RKO (cell line): ENCODE data around the gene RNF115.
"Not testable (repeated sequence)": the region's sequence is repeated elsewhere in the genome, so short reads cannot be mapped to it uniquely, and the experiment has no call there.

Experiments used
- DNase-seq: peaks from one replicate; pipeline ENCODE4 v3.0.0-alpha.2; 2016; ENCODE audit warnings: low spot score

Gene RNF115

DNA sequence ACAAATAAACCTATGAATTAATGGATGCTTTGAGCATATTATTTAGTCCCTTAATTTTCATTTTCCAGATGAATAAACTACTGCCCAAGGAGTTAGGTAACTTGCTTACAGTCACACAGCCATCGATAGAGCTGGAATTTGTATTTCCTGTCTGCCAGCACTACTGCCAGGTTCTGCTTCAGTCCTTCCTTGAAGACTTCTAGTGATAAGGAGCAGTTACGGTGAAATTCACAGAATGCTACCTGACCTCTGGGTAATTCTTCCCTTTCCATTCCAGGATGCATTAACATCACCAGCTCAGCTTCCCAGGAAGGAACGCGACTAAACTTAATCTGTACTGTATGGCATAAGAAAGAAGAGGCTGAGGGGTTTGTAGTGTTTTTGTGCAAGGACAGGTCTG lies 93.4 kb downstream of the RNF115 start:
- no peak for DNase-seq

- no peak for DNase-seq
These were observed 94.0 kb downstream of the RNF115 start for GRCh38 chr1:145729666-145730436.

DNA sequence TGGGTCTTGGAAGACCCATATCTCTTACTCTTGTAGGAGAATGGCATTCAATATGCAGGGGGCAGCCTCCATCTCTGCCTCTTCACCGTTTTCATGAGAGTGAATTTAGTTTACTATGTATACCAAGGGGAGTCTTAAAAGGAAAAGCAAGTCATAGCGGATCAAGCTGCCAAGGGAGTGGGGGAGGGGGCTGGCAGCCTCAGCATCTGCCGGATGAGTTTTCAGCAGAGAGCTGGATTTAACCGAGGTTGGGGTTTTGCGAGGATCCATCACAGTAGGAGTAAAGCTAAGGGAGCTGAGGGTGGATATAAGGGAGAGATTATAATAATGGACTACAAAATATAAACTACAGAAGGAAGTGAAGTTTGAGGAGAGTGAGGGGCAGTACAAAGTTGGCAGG lies 94.7 kb downstream of the RNF115 start:
- no peak for DNase-seq

GRCh38 chr1:145726193-145726592 lies 97.7 kb downstream of the RNF115 start:
- not testable (repeated sequence) for DNase-seq

DNA sequence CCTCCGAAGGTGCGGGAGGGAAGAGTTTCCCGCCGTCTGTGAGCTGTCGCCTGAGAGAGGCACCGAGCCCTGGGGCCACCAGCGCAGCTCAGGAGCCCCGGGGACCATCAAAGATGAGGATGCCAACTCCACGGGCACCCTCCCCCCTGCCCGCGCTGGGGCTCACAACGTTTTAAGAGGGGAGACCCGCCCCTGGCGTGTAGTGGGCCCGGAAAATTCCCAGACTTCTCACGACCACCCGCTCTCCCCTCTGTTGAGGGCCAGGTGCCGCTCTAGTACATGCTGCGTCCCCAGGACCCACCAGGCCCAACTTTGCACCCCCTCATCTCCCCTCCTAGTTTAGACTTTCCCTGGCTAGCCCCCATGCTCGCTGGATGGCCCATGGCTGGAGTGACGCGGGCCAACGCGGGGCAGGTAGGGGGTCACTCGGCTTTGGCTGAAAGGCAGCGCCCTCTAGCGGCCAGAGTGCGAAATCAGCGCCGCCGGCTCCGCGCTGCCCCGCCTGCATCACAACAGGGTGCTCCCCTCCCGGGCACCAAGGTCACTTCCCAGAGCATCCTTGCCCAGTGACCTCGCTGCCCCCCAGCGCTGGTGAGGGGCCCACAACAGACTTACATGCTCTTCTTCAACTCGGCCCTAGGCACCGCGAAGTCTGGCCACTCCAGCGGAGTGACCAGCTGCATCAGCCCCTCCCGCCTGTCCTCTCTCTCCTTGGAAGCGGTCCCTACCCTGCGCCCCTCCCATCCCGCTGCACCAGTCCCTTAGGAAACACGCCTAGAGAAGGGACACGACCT lies 102.8 kb downstream of the RNF115 start:
- peak; percentile 54 for DNase-seq

- peak; percentile 77 for DNase-seq
These were observed 103.4 kb downstream of the RNF115 start for GRCh38 chr1:145720556-145720877.

GRCh38 chr1:145719230-145720079 lies 104.4 kb downstream of the RNF115 start, which contains the start of gene CD160:
Gene CD160, plus strand, starts transcription at chr1:145719499. Its CDS starts 8,829 bp downstream, at chr1:145728328.
- DNase-seq: no peak

GRCh38 chr1:145718465-145718864 lies 105.4 kb downstream of the RNF115 start:
- DNase-seq: not testable (repeated sequence)

GRCh38 chr1:145717833-145718232 lies 106.1 kb downstream of the RNF115 start:
- no peak for DNase-seq

DNA sequence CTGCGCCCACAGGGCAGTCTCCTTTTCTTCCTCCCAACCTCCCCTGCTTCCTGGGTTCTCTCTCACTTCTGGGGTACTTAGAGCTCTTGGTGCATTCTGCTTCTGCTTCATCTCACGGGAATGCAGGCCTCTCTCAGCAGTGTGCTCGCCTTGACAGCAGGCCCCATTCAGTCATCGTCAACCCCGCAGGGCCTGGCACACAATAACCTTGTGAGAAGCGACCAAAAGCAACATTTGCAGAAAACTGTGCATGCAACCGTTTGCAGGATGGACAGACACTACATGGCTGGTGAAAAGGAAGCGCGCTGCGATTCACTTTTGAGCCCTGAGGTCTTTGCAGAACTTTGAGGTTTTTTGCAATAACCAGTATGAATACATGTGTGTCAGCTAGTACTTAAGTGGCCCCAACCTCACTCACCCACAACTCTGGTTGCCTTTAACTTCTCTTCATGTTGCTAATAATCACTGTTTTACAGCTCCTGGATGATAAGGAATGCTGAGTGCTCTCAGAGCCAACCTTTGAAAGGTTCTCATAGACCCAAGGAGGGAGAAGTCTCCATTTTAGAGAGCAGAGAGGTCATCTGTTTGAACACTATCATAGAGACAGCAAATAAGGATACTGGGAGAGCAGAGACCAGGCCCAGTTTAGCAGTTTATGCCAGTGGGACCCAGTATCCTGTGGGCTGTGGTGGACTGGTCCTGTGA lies 107.1 kb downstream of the RNF115 start:
- DNase-seq: no peak

DNA sequence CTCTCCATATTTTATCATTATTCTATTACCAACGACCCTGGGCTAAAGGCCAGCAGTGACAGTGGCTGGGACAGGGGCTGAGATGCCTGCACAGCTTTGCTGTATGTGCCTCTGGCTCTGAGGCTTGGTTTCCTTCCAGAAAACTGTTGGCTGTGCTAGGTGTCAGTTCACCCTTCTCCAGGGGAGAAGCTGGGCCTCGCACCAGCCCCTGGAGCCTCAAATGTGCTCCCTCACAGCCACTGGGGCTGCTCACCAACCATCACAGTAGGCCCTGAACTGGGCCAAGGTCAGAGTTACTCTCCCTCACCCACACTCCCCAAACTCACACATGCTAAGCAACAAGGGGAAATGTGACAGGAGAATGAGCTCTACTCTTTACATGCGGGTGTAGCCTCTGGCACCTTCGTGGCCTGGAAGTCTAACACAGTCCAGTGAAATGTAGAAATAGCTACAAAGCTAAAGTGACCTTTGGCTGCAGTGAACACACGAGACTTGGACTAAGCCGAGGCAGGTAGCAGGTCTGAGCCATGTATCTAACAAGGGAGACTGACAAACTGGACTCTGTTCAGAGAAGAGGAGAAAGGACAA lies 109.3 kb downstream of the RNF115 start:
- DNase-seq: no peak

DNA sequence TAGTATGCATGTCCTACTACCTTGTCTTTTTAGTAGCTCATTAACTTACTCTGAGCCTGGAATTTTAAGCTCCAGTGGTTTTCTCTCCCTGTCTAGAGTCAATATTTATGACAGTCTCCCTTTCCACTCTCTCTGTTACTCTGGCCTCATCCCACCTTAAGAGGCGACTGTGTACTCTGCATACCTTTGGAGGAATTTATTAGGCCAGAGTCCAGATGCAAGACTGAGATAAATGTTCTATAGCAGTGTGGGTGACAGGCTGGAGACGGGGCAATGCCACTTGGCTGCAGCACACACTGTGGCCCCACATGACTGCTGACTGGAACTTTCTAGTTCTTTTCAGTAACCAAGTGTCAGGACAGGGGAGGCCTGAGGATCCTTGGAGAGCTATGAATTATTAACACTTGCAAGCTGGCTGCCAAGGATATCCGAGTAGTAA lies 112.7 kb downstream of the RNF115 start:
- DNase-seq: no peak

DNA sequence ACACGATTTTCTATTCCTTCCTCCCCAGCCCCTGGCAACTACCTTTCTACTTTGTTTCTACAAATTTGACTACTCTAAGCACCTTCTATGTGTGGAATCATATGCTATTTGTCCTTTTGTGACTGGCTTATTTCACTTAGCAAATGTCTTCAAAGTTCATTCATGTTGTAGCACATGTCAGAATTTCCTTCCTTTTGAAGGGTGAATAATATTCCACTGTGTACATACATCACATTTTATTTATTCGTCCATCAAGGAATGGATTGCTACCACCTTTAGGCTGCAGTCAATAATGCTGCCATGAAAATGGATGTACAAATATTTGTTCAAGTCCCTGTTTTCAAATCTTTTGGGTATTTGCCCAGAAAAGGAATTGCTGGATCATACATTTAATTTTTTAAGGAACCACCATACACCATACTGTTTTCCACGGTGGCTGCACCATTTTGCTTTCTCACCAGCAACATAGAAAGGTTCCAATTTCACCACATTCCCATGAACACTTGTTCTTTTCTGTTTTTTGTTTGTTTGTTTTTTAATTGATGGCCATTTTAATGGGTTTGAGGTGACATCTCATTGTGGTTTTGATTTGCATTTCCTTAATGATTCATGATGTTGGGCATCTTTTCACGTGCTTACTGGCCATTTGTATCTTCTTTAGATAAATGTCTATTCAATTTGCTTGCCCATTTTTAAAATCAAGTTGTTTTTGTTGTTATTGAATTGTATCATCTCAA lies 113.4 kb downstream of the RNF115 start:
- DNase-seq: no peak

- no peak for DNase-seq
These were observed 115.8 kb downstream of the RNF115 start for GRCh38 chr1:145708063-145708462.

GRCh38 chr1:145707183-145707867 lies 116.6 kb downstream of the RNF115 start, which contains the start of gene PDZK1:
Gene PDZK1, minus strand, starts transcription at chr1:145707368. Its CDS starts 19,347 bp downstream, at chr1:145688021.
- no peak for DNase-seq

- no peak for DNase-seq
These were observed 117.7 kb downstream of the RNF115 start for GRCh38 chr1:145706086-145706664.

DNA sequence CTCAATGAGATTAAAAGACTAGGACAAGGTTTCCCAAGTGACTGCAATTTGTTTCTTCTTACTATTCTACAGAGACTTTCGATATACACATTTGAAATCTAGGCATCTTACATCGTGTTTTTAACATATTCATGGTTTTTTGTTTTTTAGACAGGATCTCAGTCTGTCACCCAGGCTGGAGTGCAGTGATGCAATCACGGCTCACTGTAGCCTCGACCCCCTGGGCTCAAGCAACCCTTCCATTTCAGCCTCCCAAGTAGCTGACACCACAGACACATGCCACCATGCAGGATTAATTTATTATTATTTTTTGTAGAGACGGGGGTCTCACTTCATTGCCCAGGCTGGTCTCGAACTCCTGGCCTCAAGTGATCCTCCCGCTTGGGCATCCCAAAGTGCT lies 118.3 kb downstream of the RNF115 start:
- no peak for DNase-seq

DNA sequence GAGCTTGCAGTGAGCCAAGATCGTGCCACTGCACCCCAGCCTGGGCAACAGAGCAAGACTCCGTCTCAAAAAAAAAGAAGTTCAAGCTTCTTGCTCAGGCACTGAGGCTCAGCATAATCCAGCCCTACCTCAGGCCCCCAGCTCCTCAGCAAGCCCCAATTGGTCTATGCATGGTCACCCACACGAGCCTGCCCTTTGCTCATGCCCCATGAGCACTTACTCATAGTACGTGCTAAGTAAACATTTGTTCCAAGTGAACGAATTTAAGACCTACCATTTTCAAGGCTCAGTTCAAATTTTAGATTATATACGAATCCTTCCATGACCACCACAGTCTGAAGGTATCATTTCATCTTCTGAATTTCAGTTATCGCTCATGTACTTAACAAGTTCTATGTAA lies 121.1 kb downstream of the RNF115 start:
- no peak for DNase-seq

- DNase-seq: no peak
These were observed 121.8 kb downstream of the RNF115 start for GRCh38 chr1:145702052-145702451.
